Natural killer cell treated with Interleukin-12 subunit alpha and Interleukin-12 subunit beta and Interleukin-15 and Interleukin-18, amount 100 ng/mL, for 72 hours (primary cell): ENCODE results near the gene FAM136A. TPM values are rescaled to one million over a fixed set of nuclear protein-coding genes. Genes with fewer than 3 reads are reported as not detected.

Experiments used
- ATAC-seq, 2 donors: fragments of 150-1000 bp; cut with Tn5 transposase in 1 of 2; sonication (Bioruptor Pico), chemical (Tn5 transposase) in 1 of 2; 2 replicates each; pipeline ENCODE4 v1.10.0; 2021
- DNase-seq: peaks from one replicate; pipeline ENCODE4 v3.0.0; 2022; ENCODE audit warnings: low spot score
- H3K27ac Mint-ChIP-seq, 2 donors: 1 replicate in 1 of 2; 2 replicates in 1 of 2; pipeline ENCODE4 v1.8.0; 2022; ENCODE audit warnings: mixed read lengths in 2 of 2, mild to moderate bottlenecking in 1 of 2, moderate library complexity in 1 of 2
- H3K27me3 Mint-ChIP-seq, 2 donors: 1 replicate in 1 of 2; 2 replicates in 1 of 2; pipeline ENCODE4 v1.8.0; 2022; ENCODE audit warnings: mixed read lengths in 2 of 2
- H3K36me3 Mint-ChIP-seq: one replicate; pipeline ENCODE4 v1.8.0; 2022; ENCODE audit warnings: mixed read lengths
- H3K4me1 Mint-ChIP-seq, 2 donors: 1 replicate in 1 of 2; 2 replicates in 1 of 2; pipeline ENCODE4 v1.8.0; 2022; ENCODE audit warnings: low read depth in 2 of 2, mixed read lengths in 2 of 2, mild to moderate bottlenecking in 1 of 2
- H3K4me3 Mint-ChIP-seq: one replicate; pipeline ENCODE4 v1.8.0; 2022; ENCODE audit warnings: mixed read lengths
- H3K9me3 Mint-ChIP-seq: 2 replicates; pipeline ENCODE4 v1.8.0; 2022; ENCODE audit warnings: mixed read lengths
- total RNA-seq, 2 donors: library from RNA; stranded (reverse); gene quantifications; one replicate each; pipeline ENCODE4 v1.2.3, GENCODE V29; 2022

FAM136A gene
- 10 to 100 TPM; 45.5 to 86.2 TPM for total RNA-seq

GRCh38 chr2:70301344-70302194 is at the start of gene FAM136A:
Gene FAM136A (minus strand): TSS chr2:70302067. CDS start chr2:70302011, 56 bp downstream.
- DNase-seq = peak; percentile 88
- H3K4me1 Mint-ChIP-seq = peaks cover 16 to 22% of the 10 kb centered on the region in 2 donors
- H3K27ac Mint-ChIP-seq = peak within 1 kb of the TSS; percentile 84 to 93
- no peaks in the 10 kb centered on the region for H3K9me3 Mint-ChIP-seq
- peak within 1 kb of the TSS; percentile 91 for H3K4me3 Mint-ChIP-seq
- H3K27me3 Mint-ChIP-seq = no peaks in the 10 kb centered on the region
- H3K36me3 Mint-ChIP-seq = peaks cover 10% of the 10 kb centered on the region
- peak; percentile 94 to 96 for ATAC-seq

GRCh38 chr2:70349921-70350685 is 48.2 kb upstream of the FAM136A start:
- DNase-seq = no peak
- Mint-ChIP-seq H3K36me3 (no peaks in the 10 kb centered on the region), H3K4me3 (no peak overlapping the region), H3K27ac (no peak overlapping the region), H3K27me3 (peaks cover 23 to 43% of the 10 kb centered on the region in 2 donors), H3K4me1 (no peaks in the 10 kb centered on the region), H3K9me3 (no peaks in the 10 kb centered on the region)
- no peak for ATAC-seq

- Mint-ChIP-seq H3K27me3 (peaks cover 19 to 36% of the 10 kb centered on the region in 2 donors), H3K4me1 (no peaks in the 10 kb centered on the region), H3K9me3 (no peaks in the 10 kb centered on the region), H3K4me3 (no peak overlapping the region), H3K27ac (no peak overlapping the region), H3K36me3 (no peaks in the 10 kb centered on the region)
- ATAC-seq (no peak), DNase-seq (no peak)
Observed at GRCh38 chr2:70347831-70348230, 46.0 kb upstream of the FAM136A start.

GRCh38 chr2:70344195-70344594 is 42.3 kb upstream of the FAM136A start:
- H3K4me3 Mint-ChIP-seq = no peak overlapping the region
- H3K27ac Mint-ChIP-seq = no peak overlapping the region
- DNase-seq (no peak), ATAC-seq (no peak)
- H3K36me3 Mint-ChIP-seq = no peaks in the 10 kb centered on the region
- peaks cover 12 to 26% of the 10 kb centered on the region in 2 donors for H3K27me3 Mint-ChIP-seq
- H3K9me3 Mint-ChIP-seq = no peaks in the 10 kb centered on the region
- H3K4me1 Mint-ChIP-seq = peaks cover 0 to 4% of the 10 kb centered on the region in 2 donors

- no peak for DNase-seq
- no peaks in the 10 kb centered on the region for H3K9me3 Mint-ChIP-seq
- peaks cover 0 to 4% of the 10 kb centered on the region in 2 donors for H3K4me1 Mint-ChIP-seq
- peaks cover 9 to 18% of the 10 kb centered on the region in 2 donors for H3K27me3 Mint-ChIP-seq
- H3K36me3 Mint-ChIP-seq = no peaks in the 10 kb centered on the region
- no peak overlapping the region for H3K4me3 Mint-ChIP-seq
- no peak overlapping the region for H3K27ac Mint-ChIP-seq
- no peak for ATAC-seq
Observed at GRCh38 chr2:70341477-70341765, 39.6 kb upstream of the FAM136A start.

GRCh38 chr2:70340761-70341476 is 39.1 kb upstream of the FAM136A start:
- peaks cover 0 to 4% of the 10 kb centered on the region in 2 donors for H3K4me1 Mint-ChIP-seq
- peak; percentile 72 for DNase-seq
- H3K27ac Mint-ChIP-seq = no peak overlapping the region
- no peaks in the 10 kb centered on the region for H3K36me3 Mint-ChIP-seq
- peaks cover 9 to 16% of the 10 kb centered on the region in 2 donors for H3K27me3 Mint-ChIP-seq
- H3K9me3 Mint-ChIP-seq = no peaks in the 10 kb centered on the region
- ATAC-seq = peak in 1 of 2 donors; percentile 60
- no peak overlapping the region for H3K4me3 Mint-ChIP-seq

- H3K27ac Mint-ChIP-seq = no peak overlapping the region
- ATAC-seq (no peak), DNase-seq (no peak)
- H3K9me3 Mint-ChIP-seq = no peaks in the 10 kb centered on the region
- H3K4me1 Mint-ChIP-seq = peaks cover 0 to 4% of the 10 kb centered on the region in 2 donors
- H3K27me3 Mint-ChIP-seq = peaks cover 9 to 12% of the 10 kb centered on the region in 2 donors
- H3K36me3 Mint-ChIP-seq = no peaks in the 10 kb centered on the region
- H3K4me3 Mint-ChIP-seq = no peak overlapping the region
Observed at GRCh38 chr2:70340075-70340474, 38.2 kb upstream of the FAM136A start.

- Mint-ChIP-seq H3K4me3 (no peak overlapping the region), H3K9me3 (no peaks in the 10 kb centered on the region), H3K36me3 (no peaks in the 10 kb centered on the region), H3K4me1 (peaks cover 0 to 4% of the 10 kb centered on the region in 2 donors), H3K27me3 (peaks cover 3 to 8% of the 10 kb centered on the region in 2 donors), H3K27ac (no peak overlapping the region)
- ATAC-seq = no peak
- no peak for DNase-seq
Observed at GRCh38 chr2:70336552-70336951, 34.7 kb upstream of the FAM136A start.

GRCh38 chr2:70331012-70331411 is 29.1 kb upstream of the FAM136A start:
- Mint-ChIP-seq H3K9me3 (no peaks in the 10 kb centered on the region), H3K4me1 (no peaks in the 10 kb centered on the region), H3K36me3 (no peaks in the 10 kb centered on the region), H3K27me3 (peaks cover 3 to 8% of the 10 kb centered on the region in 2 donors), H3K4me3 (no peak overlapping the region), H3K27ac (no peak overlapping the region)
- no peak for DNase-seq
- ATAC-seq = no peak

- no peak overlapping the region for H3K27ac Mint-ChIP-seq
- DNase-seq (no peak), ATAC-seq (peak in 1 of 2 donors; percentile 20)
- H3K9me3 Mint-ChIP-seq = no peaks in the 10 kb centered on the region
- no peaks in the 10 kb centered on the region for H3K4me1 Mint-ChIP-seq
- H3K4me3 Mint-ChIP-seq = no peak overlapping the region
- peaks cover 3 to 8% of the 10 kb centered on the region in 2 donors for H3K27me3 Mint-ChIP-seq
- no peaks in the 10 kb centered on the region for H3K36me3 Mint-ChIP-seq
Observed at GRCh38 chr2:70330476-70330875, 28.6 kb upstream of the FAM136A start.

GRCh38 chr2:70328921-70329561 is 27.2 kb upstream of the FAM136A start:
- no peak for DNase-seq
- ATAC-seq = no peak
- Mint-ChIP-seq H3K27me3 (peaks cover 6 to 15% of the 10 kb centered on the region in 2 donors), H3K4me3 (no peak overlapping the region), H3K9me3 (no peaks in the 10 kb centered on the region), H3K4me1 (no peaks in the 10 kb centered on the region), H3K36me3 (no peaks in the 10 kb centered on the region), H3K27ac (no peak overlapping the region)

- Mint-ChIP-seq H3K9me3 (no peaks in the 10 kb centered on the region), H3K4me3 (no peak overlapping the region), H3K4me1 (no peaks in the 10 kb centered on the region), H3K27ac (no peak overlapping the region), H3K36me3 (no peaks in the 10 kb centered on the region), H3K27me3 (peaks cover 15 to 32% of the 10 kb centered on the region in 2 donors)
- ATAC-seq (no peak), DNase-seq (no peak)
Observed at GRCh38 chr2:70325875-70326274, 24.0 kb upstream of the FAM136A start.

- Mint-ChIP-seq H3K27me3 (peaks cover 19 to 40% of the 10 kb centered on the region in 2 donors), H3K9me3 (no peaks in the 10 kb centered on the region), H3K4me1 (no peaks in the 10 kb centered on the region), H3K27ac (no peak overlapping the region), H3K4me3 (no peak overlapping the region), H3K36me3 (no peaks in the 10 kb centered on the region)
- ATAC-seq (no peak), DNase-seq (no peak)
Observed at GRCh38 chr2:70322518-70322917, 20.7 kb upstream of the FAM136A start.
